HL-60 (cell line): ENCODE measurements around the gene CBX8.

Experiments
- DNase-seq, 2 experiments: peaks; one replicate each; pipeline ENCODE4 v3.0.0-alpha.2; 2010 to 2020; ENCODE audit warnings: low read depth in 1 of 2, low spot score in 1 of 2
- H3K27ac ChIP-seq: fragments of 250-450 bp; sonication (Bioruptor Pico); replicated peaks from 2 replicates; pipeline ENCODE4 v1.5.1; 2020; ENCODE audit warnings: mild to moderate bottlenecking, moderate library complexity
- H3K27me3 ChIP-seq: fragments of 250-450 bp; sonication (Bioruptor Pico); 2 replicates; pipeline ENCODE4 v1.5.1; 2021; ENCODE audit warnings: mild to moderate bottlenecking, moderate library complexity; ENCODE audit not compliant: insufficient read depth, poor library complexity, severe bottlenecking
- H3K4me3 ChIP-seq: replicated peaks from 2 replicates; pipeline ENCODE4 v1.5.1; 2011; ENCODE audit warnings: mild to moderate bottlenecking, control low read depth, low read length; ENCODE audit not compliant: insufficient read depth
- CTCF ChIP-seq: IDR thresholded peaks from one replicate; pipeline ENCODE4 v1.5.1; 2011; ENCODE audit warnings: low read length, control low read depth, inconsistent platforms; ENCODE audit not compliant: insufficient read depth
- GABPA ChIP-seq: IDR thresholded peaks from 2 replicates; pipeline ENCODE4 v1.6.1; 2012; ENCODE audit warnings: low read depth
- POLR2AphosphoS5 ChIP-seq: IDR thresholded peaks from 2 replicates; pipeline ENCODE4 v1.6.1; 2012; ENCODE audit warnings: low read depth
- SPI1 ChIP-seq: IDR thresholded peaks from 2 replicates; pipeline ENCODE4 v1.6.1; 2012; ENCODE audit warnings: low read depth, mild to moderate bottlenecking, borderline replicate concordance
- TF ChIP-seq, protein P1 (sequence below): IDR thresholded peaks from 2 replicates; pipeline ENCODE4 v1.6.1; 2012; ENCODE audit warnings: low read depth; ENCODE audit not compliant: insufficient replicate concordance

CBX8 gene

DNA sequence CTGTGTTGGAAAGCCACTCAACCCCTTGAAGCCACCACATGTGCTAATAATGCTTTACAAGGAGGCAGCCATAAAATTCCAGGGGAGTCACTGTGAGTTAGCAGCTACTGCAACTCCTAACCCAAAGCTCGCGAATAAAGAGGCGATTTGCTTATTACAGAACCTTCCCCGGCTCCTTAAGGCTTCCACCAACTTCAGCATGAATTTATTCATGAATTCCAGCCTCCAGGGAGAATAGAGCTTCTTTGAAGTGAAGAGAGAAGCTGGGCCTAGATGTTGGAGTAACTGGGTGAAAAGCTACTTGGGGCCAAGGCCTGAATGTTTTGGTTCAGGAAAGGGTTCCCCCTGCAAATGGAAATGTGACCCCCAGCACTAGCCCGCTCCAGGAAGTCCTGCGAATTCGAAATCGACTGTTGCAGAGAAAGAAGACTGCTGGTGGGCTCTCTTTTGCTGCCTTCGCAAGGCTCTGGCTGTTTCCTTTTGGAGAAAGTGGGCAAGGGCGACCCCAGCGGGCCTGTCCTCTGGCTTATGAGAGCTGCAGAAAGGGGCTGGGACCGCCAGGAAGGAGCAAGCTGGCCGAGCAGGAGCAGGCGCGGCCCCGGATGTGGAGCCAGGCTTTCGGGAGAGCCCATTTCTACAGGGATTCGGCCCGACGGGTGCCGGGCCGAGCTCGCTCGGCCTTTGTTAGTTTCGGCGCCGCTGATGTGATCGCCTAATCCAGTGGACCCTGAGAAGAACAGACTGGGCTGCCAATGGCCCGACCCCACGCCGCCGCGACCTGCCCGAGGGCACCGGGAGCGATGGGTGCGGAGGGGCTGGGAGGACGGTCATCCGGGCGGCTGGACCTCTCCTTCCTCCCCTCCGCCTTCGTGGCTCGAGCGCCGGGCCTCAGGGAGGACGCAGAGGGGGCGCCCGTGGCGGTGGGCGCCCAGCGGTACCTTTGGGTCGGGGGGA is 7.6 kb downstream of the CBX8 start:
- no peak overlapping the region for H3K4me3 ChIP-seq
- no peak for DNase-seq
- no peak overlapping the region for H3K27ac ChIP-seq
- TF ChIP-seq CTCF = no peak
- TF ChIP-seq POLR2AphosphoS5 = no peak
- H3K27me3 ChIP-seq = peaks cover 56% of the 10 kb centered on the region

DNA sequence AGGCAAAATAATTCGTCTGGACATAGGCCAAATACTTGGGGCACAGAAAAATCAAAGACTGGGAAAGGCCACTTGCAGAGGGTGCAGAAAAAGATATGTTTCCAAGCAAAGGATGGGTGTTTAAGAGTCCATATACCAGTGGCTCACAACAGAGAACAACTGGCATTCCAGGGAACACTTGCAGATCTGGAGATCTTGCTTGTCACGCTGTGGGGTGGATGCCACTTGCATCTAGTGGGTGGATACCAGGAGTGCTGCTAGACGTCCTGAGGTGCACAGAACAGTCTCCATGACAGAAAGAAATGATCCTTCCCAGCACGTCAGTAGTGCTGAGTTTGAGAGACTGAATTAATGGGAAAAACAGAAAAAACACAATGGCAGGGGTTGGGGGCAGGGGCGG is 8.4 kb downstream of the CBX8 start:
- no peak overlapping the region for H3K27ac ChIP-seq
- peaks cover 56% of the 10 kb centered on the region for H3K27me3 ChIP-seq
- DNase-seq = no peak
- no peak overlapping the region for H3K4me3 ChIP-seq
- no peak for TF ChIP-seq CTCF
- TF ChIP-seq, protein P1, sequence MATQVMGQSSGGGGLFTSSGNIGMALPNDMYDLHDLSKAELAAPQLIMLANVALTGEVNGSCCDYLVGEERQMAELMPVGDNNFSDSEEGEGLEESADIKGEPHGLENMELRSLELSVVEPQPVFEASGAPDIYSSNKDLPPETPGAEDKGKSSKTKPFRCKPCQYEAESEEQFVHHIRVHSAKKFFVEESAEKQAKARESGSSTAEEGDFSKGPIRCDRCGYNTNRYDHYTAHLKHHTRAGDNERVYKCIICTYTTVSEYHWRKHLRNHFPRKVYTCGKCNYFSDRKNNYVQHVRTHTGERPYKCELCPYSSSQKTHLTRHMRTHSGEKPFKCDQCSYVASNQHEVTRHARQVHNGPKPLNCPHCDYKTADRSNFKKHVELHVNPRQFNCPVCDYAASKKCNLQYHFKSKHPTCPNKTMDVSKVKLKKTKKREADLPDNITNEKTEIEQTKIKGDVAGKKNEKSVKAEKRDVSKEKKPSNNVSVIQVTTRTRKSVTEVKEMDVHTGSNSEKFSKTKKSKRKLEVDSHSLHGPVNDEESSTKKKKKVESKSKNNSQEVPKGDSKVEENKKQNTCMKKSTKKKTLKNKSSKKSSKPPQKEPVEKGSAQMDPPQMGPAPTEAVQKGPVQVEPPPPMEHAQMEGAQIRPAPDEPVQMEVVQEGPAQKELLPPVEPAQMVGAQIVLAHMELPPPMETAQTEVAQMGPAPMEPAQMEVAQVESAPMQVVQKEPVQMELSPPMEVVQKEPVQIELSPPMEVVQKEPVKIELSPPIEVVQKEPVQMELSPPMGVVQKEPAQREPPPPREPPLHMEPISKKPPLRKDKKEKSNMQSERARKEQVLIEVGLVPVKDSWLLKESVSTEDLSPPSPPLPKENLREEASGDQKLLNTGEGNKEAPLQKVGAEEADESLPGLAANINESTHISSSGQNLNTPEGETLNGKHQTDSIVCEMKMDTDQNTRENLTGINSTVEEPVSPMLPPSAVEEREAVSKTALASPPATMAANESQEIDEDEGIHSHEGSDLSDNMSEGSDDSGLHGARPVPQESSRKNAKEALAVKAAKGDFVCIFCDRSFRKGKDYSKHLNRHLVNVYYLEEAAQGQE = no peak
- TF ChIP-seq GABPA = no peak
- TF ChIP-seq SPI1 = no peak
- TF ChIP-seq POLR2AphosphoS5 = no peak

GRCh38 chr17:79786930-79787643 is 9.8 kb downstream of the CBX8 start:
- no peak for DNase-seq
- no peak for TF ChIP-seq POLR2AphosphoS5
- TF ChIP-seq, protein P1 = no peak
- TF ChIP-seq SPI1 = no peak
- no peak for TF ChIP-seq CTCF
- TF ChIP-seq GABPA = no peak
- Histone ChIP-seq H3K27ac (no peak overlapping the region), H3K27me3 (peaks cover 46% of the 10 kb centered on the region), H3K4me3 (no peak overlapping the region)
